ENCODE measurements around the gene POMP.
"Not testable (repeated sequence)": the region's sequence is repeated elsewhere in the genome, so short reads cannot be mapped to it uniquely, and the experiment has no call there.

POMP gene

GRCh38 chr13:28637714-28638355 lies 21.1 kb upstream of the POMP start:
- DNase-seq (ENCODE audit: low read depth in 2 of 2): no peak

DNA sequence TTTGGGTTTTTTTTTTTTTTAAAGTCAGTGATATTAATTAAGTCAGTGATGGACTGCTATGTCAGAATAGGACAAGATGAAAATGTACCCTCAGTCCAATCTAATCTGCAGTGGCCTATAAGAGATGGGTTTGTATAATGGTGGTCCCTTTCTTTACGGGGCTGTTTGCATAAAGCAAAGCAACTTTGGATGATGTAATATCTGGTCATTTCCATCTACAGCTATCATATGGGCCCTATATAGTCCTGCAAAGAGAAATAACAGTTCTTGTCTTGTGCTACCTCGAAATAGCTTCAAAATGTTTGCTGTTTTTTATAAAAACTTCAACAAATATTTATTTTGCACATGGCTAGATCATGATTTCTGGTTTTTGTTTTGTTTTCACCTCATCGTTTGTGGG lies 20.2 kb upstream of the POMP start:
- no peak for DNase-seq (ENCODE audit: low read depth in 2 of 2)

DNA sequence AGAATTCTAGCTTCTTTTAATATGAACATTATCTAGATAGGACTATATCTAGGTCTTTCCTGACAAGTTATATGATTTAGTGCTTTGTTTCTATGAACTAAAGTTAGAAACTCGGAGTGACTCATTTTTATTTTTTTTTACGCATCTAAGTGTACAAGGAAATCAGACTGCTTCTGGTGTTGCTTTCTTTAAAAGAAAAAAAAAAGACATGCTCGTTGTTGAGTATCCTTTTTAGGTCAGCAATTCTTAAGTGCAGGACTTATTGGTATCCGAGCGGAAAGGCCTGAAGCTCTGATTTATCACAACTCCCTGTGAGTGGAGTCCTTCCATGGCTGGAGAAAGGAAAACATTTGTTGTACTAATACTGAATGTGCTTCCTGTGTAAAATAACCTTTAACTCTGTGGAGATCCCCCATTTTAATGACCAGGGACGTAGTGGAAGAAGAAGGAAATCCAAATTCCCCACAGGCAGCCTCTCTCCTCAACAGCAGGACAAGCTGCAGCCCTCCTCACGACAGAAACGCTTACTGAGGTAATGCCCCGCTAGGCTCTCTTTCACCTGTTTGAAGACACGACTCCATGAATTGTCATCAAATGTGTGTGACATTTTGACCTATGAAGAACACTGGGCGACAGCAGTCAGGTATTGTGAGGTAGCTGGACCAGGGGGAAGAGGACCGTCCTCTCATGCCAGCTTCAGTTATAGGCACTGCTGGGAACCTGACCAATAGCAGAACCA lies 17.9 kb upstream of the POMP start:
- DNase-seq (ENCODE audit: low read depth in 2 of 2): no peak

DNA sequence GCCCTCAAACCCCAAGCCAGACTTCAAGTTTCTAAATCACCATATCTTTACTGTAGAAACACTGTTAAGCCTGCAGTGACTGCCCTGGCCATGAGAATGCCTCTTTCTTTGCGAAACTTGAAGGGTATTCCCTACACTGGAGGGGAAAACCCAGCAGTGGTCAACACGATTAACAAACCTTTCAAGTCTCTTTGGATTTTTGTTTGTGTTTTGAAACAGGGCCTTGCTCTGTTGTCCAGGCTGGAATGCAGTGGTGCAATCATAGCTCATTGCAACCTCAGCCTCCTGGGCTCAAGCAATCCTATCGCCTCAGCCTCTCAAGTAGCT lies 17.4 kb upstream of the POMP start:
- no peak for DNase-seq (ENCODE audit: low read depth in 2 of 2)

GRCh38 chr13:28650284-28650683 lies 8.6 kb upstream of the POMP start:
- no peak for DNase-seq (ENCODE audit: low read depth in 2 of 2)

DNA sequence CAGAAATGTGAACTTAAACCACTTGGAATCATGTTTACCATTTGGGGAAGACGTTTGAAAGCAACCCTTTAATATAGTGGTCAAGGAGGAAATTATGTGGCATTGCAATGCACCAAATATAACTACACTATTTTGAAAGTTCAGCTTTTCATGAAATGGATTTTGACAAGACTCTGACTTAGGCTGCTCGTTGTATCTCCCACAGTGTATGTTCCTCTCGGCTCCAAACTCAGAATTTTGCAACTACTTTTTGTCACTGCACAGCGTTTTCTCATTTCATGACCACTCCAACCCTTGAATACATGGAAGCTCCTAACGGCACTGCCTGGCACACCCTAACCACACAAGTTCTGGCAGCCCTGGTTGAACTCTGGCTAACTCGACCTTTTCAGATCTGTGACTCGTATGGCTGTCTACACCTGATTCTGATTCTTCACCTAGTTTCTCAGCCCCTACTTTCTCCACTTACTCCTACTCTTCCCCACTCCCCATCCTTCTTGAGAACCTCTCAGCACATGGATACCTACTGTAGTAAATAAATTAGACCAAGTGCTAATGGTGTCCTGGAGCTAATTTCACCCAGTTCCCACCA lies 7.0 kb upstream of the POMP start:
- no peak for DNase-seq (ENCODE audit: low read depth in 2 of 2)

DNA sequence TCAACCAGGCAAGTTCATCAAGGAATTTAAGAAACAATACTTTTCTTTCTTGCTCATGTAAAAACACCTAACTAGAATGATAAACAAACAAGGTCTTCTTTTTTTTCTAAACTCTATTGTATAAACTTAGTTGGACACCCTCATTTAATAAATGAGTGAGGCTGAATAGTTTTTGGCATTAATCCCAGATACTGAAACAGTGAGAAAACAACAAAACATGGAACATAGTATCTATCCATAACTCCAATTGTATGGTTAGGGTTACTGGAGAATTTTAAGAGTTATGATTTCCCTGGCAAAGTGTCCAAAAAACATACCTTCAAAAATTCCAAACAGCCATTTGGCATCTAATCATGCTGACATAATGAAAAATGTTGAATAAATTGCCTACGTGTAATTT lies 5.8 kb upstream of the POMP start:
- no peak for DNase-seq (ENCODE audit: low read depth in 2 of 2)

GRCh38 chr13:28654276-28654675 lies 4.7 kb upstream of the POMP start:
- no peak for DNase-seq (ENCODE audit: low read depth in 2 of 2)

DNA sequence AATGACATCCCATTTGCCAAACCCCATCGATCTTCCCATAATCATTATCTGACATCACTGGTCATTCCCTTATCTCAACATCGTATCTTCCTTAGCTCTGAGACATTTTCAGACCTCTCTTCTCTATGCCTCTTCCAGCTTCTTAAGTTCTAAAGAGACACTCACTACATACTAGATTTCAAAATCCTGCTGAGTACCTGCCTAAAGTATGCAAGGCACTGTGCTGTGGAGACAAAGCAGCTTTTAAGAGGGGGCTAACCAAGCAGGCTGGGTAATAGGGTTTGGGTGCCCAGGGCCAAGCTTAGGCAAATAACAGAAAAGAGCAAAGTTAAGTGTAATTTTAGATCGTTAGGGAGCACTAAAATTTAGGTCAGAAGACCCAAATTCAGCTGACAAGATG lies 3.4 kb upstream of the POMP start:
- DNase-seq (ENCODE audit: low read depth in 2 of 2): no peak

DNA sequence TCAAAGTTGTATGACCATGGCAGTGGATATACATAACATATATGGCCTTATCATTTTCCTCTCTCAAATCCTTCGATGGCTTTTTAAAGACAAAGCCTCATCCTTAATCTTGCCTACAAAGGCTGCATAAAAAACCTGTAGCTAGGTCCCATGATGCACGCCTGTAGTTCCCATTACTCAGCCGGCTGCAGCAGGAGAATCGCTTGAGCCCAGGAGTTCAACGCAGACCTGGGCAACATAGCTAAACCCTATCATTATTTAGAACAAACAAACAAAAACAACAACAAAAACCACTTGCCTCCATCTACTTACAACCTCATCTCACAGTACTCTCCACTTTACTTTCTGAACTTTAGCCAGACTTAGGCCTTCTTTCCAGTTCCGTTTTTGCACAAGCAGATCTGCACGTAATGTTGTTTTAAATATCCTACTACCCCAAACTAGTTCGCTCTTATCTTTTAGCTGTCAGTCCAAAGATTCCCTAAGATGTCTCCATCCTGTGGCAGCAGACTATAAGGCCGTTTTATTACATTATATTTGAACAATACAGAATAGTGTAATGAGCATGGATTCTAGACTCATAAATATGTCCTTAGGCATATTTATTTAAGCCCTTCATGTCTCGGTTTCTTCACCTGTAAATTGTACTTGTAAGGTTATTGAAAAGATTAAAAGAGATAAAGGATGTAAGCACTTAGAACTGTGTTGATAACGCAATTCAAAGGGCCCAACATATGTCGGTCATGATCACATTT lies 969 bp upstream of the POMP start:
- DNase-seq (ENCODE audit: low read depth in 2 of 2): no peak

- DNase-seq (ENCODE audit: low read depth in 2 of 2): no peak
Observed at GRCh38 chr13:28658539-28658795, 463 bp upstream of the POMP start.

DNA sequence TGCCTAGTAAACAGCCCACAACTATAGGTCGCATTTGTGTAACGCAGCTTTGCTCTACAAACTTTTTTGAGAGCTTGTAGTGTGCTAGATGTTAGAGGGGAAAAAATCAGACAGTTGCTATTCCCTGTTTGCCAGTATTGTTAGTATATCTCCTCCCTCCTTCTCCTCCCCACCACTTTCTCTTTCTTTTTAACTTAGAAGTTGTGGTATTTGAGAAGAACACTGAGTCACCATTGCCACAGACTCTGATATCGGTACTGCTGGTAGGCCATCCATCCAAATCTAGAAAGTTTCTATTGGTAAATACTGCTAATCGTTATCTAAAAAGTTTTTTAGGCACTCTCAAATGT lies 666 bp downstream of the POMP start:
- no peak for DNase-seq (ENCODE audit: low read depth in 2 of 2)

DNA sequence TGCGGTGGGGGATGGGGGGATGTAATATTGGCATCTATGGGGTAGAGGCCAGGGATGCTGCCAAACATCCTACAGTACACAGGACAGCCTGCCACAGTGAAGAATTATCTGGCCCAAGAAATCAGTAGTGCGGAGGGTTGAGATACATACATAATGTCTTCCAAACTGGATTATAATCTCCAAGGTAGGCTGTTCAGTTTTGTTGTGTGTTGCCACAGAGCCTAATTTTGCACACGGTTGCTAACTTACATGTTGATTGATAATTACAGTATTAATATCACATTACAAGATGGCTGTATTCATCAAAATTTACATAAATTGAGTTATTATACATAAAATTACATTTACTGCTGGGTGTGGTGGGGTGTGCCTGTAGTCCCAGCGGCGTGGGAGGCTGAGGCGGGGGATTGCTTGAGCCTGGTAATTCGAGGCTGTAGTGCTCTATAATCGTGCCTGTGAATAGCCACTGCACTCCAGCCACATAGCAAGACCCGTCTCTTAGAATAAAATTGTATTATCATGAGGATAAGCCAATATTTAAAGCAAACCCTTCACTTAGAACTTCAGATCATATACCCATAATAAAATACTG lies 8.1 kb downstream of the POMP start:
- DNase-seq (ENCODE audit: low read depth in 2 of 2): no peak

GRCh38 chr13:28671126-28671792 lies 12.3 kb downstream of the POMP start:
- DNase-seq (ENCODE audit: low read depth in 2 of 2): no peak

DNA sequence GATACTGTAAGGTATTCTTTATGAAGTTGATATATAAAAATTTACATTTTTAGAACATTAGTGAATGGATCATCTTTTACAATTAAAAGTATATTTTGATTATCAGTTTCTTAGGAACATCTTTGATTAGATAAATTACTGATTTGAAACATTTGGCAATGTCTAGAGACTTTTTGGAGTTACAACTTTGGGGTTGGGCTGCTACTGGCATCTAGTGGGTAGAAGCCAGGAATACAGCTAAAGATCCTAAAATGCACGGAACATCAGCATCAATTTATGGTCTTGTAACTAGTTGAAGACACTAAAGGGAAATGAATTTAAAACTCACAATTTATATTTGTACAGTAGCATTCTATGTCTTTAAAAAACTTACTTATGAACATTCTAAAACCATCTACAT lies 19.9 kb downstream of the POMP start:
- no peak for DNase-seq (ENCODE audit: low read depth in 2 of 2)

- no peak for DNase-seq (ENCODE audit: low read depth in 2 of 2)
Observed at GRCh38 chr13:28679628-28680027, 20.7 kb downstream of the POMP start.

GRCh38 chr13:28680541-28680940 lies 21.6 kb downstream of the POMP start:
- DNase-seq (ENCODE audit: low read depth in 2 of 2): no peak

DNA sequence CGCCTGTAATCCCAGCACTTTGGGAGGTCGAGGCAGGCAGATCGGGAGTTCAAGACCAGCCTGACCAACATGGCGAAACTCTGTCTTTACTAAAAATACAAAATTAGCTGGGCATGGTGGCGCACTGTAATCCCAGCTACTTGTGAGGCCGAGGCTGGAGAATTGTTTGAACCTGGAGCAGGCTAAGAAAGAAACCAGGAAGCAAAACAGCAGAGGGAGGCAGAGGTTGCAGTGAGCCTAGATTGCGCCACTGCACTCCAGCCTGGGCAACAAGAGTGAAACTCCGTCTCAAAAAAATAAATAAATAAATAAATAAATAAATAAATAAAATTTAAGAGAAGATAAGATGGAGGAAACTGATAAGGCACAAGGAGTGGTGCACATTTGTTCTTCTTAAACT lies 24.2 kb downstream of the POMP start:
- DNase-seq (ENCODE audit: low read depth in 2 of 2): not testable (repeated sequence)

DNA sequence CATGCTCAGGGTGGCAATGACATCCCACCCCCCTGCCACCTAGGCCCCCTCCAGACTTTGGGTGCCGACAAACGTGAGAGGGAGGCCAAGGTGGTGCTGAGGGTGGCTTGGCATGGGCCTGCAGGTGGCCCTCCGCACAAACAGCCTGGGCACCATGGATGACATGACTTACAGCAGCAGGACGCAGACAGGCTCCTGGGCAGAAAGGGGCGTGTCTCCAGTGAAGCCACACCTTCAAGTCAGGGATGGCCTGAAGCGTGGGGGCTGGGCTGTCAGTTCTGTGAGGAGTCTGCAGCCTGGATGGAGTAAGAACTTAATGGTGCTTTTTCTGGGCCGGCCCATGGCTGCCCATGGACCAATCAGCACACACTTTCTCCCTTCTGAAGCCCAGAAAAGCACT lies 25.3 kb downstream of the POMP start:
- DNase-seq (ENCODE audit: low read depth in 2 of 2): no peak

GRCh38 chr13:28685114-28685513 lies 26.2 kb downstream of the POMP start:
- no peak for DNase-seq (ENCODE audit: low read depth in 2 of 2)

GRCh38 chr13:28685892-28686291 lies 27.0 kb downstream of the POMP start:
- DNase-seq (ENCODE audit: low read depth in 2 of 2): no peak
